ENCODE data around the gene NLRC5. TPM values are rescaled to one million over a fixed set of nuclear protein-coding genes. Genes with fewer than 3 reads are reported as not detected.
A peak's percentile ranks its signal among the peaks of the same experiment; 100 is the strongest.

The NLRC5 gene
- total and polyA plus RNA-seq, 4 experiments from 2014 or later, result 41.6 to 457 (median 284) TPM

GRCh38 chr16:56993204-56993603 lies 3.8 kb downstream of the NLRC5 start:
- Mint-ChIP-seq H3K27ac (peak overlapping the region; percentile 74 to 95 (median 87)), H3K27me3 (no peaks in the 10 kb centered on the region), H3K9me3 (no peaks in the 10 kb centered on the region), H3K4me3 (peak overlapping the region; percentile 70 to 94 (median 78)), H3K36me3 (peaks cover 38 to 74% of the 10 kb centered on the region in 2 donors), H3K4me1 (peaks cover 49 to 96% (median 65%) of the 10 kb centered on the region in 4 donors)
- Histone ChIP-seq H3K9me3 (ENCODE audit: control insufficient read depth in 1 of 2, low read length in 2 of 2) (no peaks in the 10 kb centered on the region), H3K27me3 (ENCODE audit: insufficient read depth, low read length) (no peaks in the 10 kb centered on the region), H3K36me3 (ENCODE audit: insufficient read depth, low read length) (peaks cover 4% of the 10 kb centered on the region), H3K4me1 (ENCODE audit: insufficient read depth, low read length) (peaks cover 72% of the 10 kb centered on the region), H3K27ac (ENCODE audit: low read depth, low read length) (peak overlapping the region; percentile 79), H3K4me3 (ENCODE audit: low read length in 2 of 2) (peak overlapping the region; percentile 30 to 31)
- CTCF ChIA-PET (ENCODE audit: partially characterized antibody), result interaction anchor here (1.1 to 2.6 kb wide), 6 partner anchors 12 to 49 kb away, joined by 3 to 8 read pairs (median 4); no protein-coding TSS in a partner anchor
- DNase-seq, result no peak
- POLR2A ChIA-PET (ENCODE audit: partially characterized antibody), result interaction anchor here (0.6 to 6.6 kb wide), 6 partner anchors 11 to 61 kb away, joined by 3 to 110 read pairs (median 30); partner anchors contain the start of gene HERPUD1
- intact Hi-C loops (cut with micrococcal nuclease), result no loop called here

- POLR2A ChIA-PET (ENCODE audit: partially characterized antibody), result interaction anchor here (1.0 to 6.6 kb wide), 8 partner anchors 10 to 191 kb away, joined by 4 to 110 read pairs (median 10); partner anchors contain the start of genes HERPUD1, PSME3IP1 and RSPRY1
These were observed 5.0 kb downstream of the NLRC5 start for GRCh38 chr16:56994311-56994710.

GRCh38 chr16:56995136-56995805 lies 5.9 kb downstream of the NLRC5 start:
- CTCF ChIA-PET (ENCODE audit: partially characterized antibody), result interaction anchor here (0.7 to 1.9 kb wide), 4 partner anchors 10 to 89 kb away, joined by 3 to 9 read pairs (median 8); no protein-coding TSS in a partner anchor
- Histone ChIP-seq H3K4me1 (ENCODE audit: insufficient read depth, low read length) (peaks cover 88% of the 10 kb centered on the region), H3K9me3 (ENCODE audit: control insufficient read depth in 1 of 2, low read length in 2 of 2) (no peaks in the 10 kb centered on the region), H3K27me3 (ENCODE audit: insufficient read depth, low read length) (no peaks in the 10 kb centered on the region), H3K4me3 (ENCODE audit: low read length in 2 of 2) (no peak overlapping the region), H3K27ac (ENCODE audit: low read depth, low read length) (peak overlapping the region; percentile 79), H3K36me3 (ENCODE audit: insufficient read depth, low read length) (peaks cover 4% of the 10 kb centered on the region)
- Mint-ChIP-seq H3K36me3 (peaks cover 43 to 72% of the 10 kb centered on the region in 2 donors), H3K27ac (peak overlapping the region; percentile 79 to 98 (median 89)), H3K4me3 (peak overlapping the region; percentile 70 to 94 (median 78)), H3K9me3 (no peaks in the 10 kb centered on the region), H3K4me1 (peaks cover 63 to 97% (median 77%) of the 10 kb centered on the region in 4 donors), H3K27me3 (no peaks in the 10 kb centered on the region)
- POLR2A ChIA-PET (ENCODE audit: partially characterized antibody), result interaction anchor here (0.7 to 6.6 kb wide), 15 partner anchors 9 to 190 kb away, joined by 3 to 110 read pairs (median 5); partner anchors contain the start of genes HERPUD1, NLRC5, PSME3IP1 and RSPRY1
- DNase-seq, result no peak
- intact Hi-C loops (cut with micrococcal nuclease), result no loop called here

More at GRCh38 chr16:56994311-56994710, 5.0 kb downstream of the NLRC5 start:
- H3K27me3 Mint-ChIP-seq, result no peaks in the 10 kb centered on the region
- Histone ChIP-seq H3K36me3 (ENCODE audit: insufficient read depth, low read length) (peaks cover 4% of the 10 kb centered on the region), H3K27ac (ENCODE audit: low read depth, low read length) (peak overlapping the region; percentile 79), H3K4me3 (ENCODE audit: low read length in 2 of 2) (peak overlapping the region in 1 of 2 donors; percentile 42), H3K4me1 (ENCODE audit: insufficient read depth, low read length) (peaks cover 78% of the 10 kb centered on the region), H3K27me3 (ENCODE audit: insufficient read depth, low read length) (no peaks in the 10 kb centered on the region), H3K9me3 (ENCODE audit: control insufficient read depth in 1 of 2, low read length in 2 of 2) (no peaks in the 10 kb centered on the region)
- H3K4me1 Mint-ChIP-seq, result peaks cover 57 to 96% (median 70%) of the 10 kb centered on the region in 4 donors
- peak overlapping the region; percentile 83 to 98 (median 90) for H3K27ac Mint-ChIP-seq
- H3K4me3 Mint-ChIP-seq, result peak overlapping the region; percentile 70 to 94 (median 78)
- DNase-seq, result no peak
- H3K9me3 Mint-ChIP-seq, result no peaks in the 10 kb centered on the region
- intact Hi-C loops (cut with micrococcal nuclease), result no loop called here
- CTCF ChIA-PET (ENCODE audit: partially characterized antibody), result interaction anchor here (1.1 to 1.8 kb wide), 3 partner anchors 19 to 44 kb away, joined by 4 to 9 read pairs (median 8); no protein-coding TSS in a partner anchor
- H3K36me3 Mint-ChIP-seq, result peaks cover 41 to 78% of the 10 kb centered on the region in 2 donors

GRCh38 chr16:56997264-56997663 lies 7.9 kb downstream of the NLRC5 start:
- no peaks in the 10 kb centered on the region for H3K27me3 Mint-ChIP-seq
- peak overlapping the region; percentile 79 for H3K27ac ChIP-seq (ENCODE audit: low read depth, low read length)
- H3K4me1 Mint-ChIP-seq, result peaks cover 67 to 99% (median 82%) of the 10 kb centered on the region in 4 donors
- peak overlapping the region; percentile 89 to 98 (median 97) for H3K27ac Mint-ChIP-seq
- DNase-seq, result no peak
- ChIA-PET CTCF (ENCODE audit: partially characterized antibody) (interaction anchor here (1.1 to 1.5 kb wide), 3 partner anchors 13 to 33 kb away, joined by 4 to 8 read pairs (median 5); no protein-coding TSS in a partner anchor), POLR2A (ENCODE audit: partially characterized antibody) (interaction anchor here (1.1 to 6.6 kb wide), 7 partner anchors 11 to 54 kb away, joined by 4 to 110 read pairs (median 42); partner anchors contain the start of gene NLRC5)
- H3K9me3 Mint-ChIP-seq, result no peaks in the 10 kb centered on the region
- intact Hi-C loops (cut with micrococcal nuclease), result no loop called here
- H3K9me3 ChIP-seq (ENCODE audit: control insufficient read depth in 1 of 2, low read length in 2 of 2), result no peaks in the 10 kb centered on the region
- H3K36me3 ChIP-seq (ENCODE audit: insufficient read depth, low read length), result peaks cover 4% of the 10 kb centered on the region
- H3K4me3 ChIP-seq (ENCODE audit: low read length in 2 of 2), result no peak overlapping the region
- no peaks in the 10 kb centered on the region for H3K27me3 ChIP-seq (ENCODE audit: insufficient read depth, low read length)
- peak overlapping the region in 7 of 8 donors; percentile 39 to 85 (median 62) for H3K4me3 Mint-ChIP-seq
- H3K4me1 ChIP-seq (ENCODE audit: insufficient read depth, low read length), result peaks cover 90% of the 10 kb centered on the region
- H3K36me3 Mint-ChIP-seq, result peaks cover 31 to 75% of the 10 kb centered on the region in 2 donors

- Histone ChIP-seq H3K36me3 (ENCODE audit: insufficient read depth, low read length) (peaks cover 4% of the 10 kb centered on the region), H3K9me3 (ENCODE audit: control insufficient read depth in 1 of 2, low read length in 2 of 2) (no peaks in the 10 kb centered on the region), H3K4me1 (ENCODE audit: insufficient read depth, low read length) (peaks cover 95% of the 10 kb centered on the region), H3K27me3 (ENCODE audit: insufficient read depth, low read length) (no peaks in the 10 kb centered on the region), H3K27ac (ENCODE audit: low read depth, low read length) (peak overlapping the region; percentile 79), H3K4me3 (ENCODE audit: low read length in 2 of 2) (peak overlapping the region in 1 of 2 donors; percentile 12)
- Mint-ChIP-seq H3K4me3 (peak overlapping the region in 7 of 8 donors; percentile 39 to 90 (median 80)), H3K27ac (peak overlapping the region; percentile 89 to 98 (median 97)), H3K36me3 (peaks cover 29 to 75% of the 10 kb centered on the region in 2 donors), H3K27me3 (no peaks in the 10 kb centered on the region), H3K4me1 (peaks cover 69 to 99% (median 83%) of the 10 kb centered on the region in 4 donors), H3K9me3 (no peaks in the 10 kb centered on the region)
- ChIA-PET POLR2A (ENCODE audit: partially characterized antibody) (interaction anchor here (0.8 to 6.3 kb wide), 8 partner anchors 11 to 66 kb away, joined by 4 to 104 read pairs (median 9); partner anchors contain the start of genes HERPUD1 and NLRC5), CTCF (ENCODE audit: partially characterized antibody) (interaction anchor here (1.1 to 1.5 kb wide), 4 partner anchors 12 to 34 kb away, joined by 4 to 8 read pairs (median 4); no protein-coding TSS in a partner anchor)
- intact Hi-C loops (cut with micrococcal nuclease), result no loop called here
- no peak for DNase-seq
These were observed 8.6 kb downstream of the NLRC5 start for GRCh38 chr16:56997931-56998330.

- Histone ChIP-seq H3K4me3 (ENCODE audit: low read length in 2 of 2) (peak overlapping the region in 1 of 2 donors; percentile 36), H3K4me1 (ENCODE audit: insufficient read depth, low read length) (peaks cover 95% of the 10 kb centered on the region), H3K9me3 (ENCODE audit: control insufficient read depth in 1 of 2, low read length in 2 of 2) (no peaks in the 10 kb centered on the region), H3K27me3 (ENCODE audit: insufficient read depth, low read length) (no peaks in the 10 kb centered on the region), H3K36me3 (ENCODE audit: insufficient read depth, low read length) (peaks cover 4% of the 10 kb centered on the region), H3K27ac (ENCODE audit: low read depth, low read length) (peak overlapping the region; percentile 79)
- ChIA-PET POLR2A (ENCODE audit: partially characterized antibody) (interaction anchor here (0.8 to 6.3 kb wide), 12 partner anchors 11 to 67 kb away, joined by 3 to 104 read pairs (median 10); partner anchors contain the start of genes HERPUD1 and NLRC5), CTCF (ENCODE audit: partially characterized antibody) (interaction anchor here (1.1 to 1.5 kb wide), 4 partner anchors 12 to 34 kb away, joined by 4 to 8 read pairs (median 4); no protein-coding TSS in a partner anchor)
- H3K36me3 Mint-ChIP-seq, result peaks cover 27 to 75% of the 10 kb centered on the region in 2 donors
- peak overlapping the region in 7 of 8 donors; percentile 39 to 90 (median 83) for H3K4me3 Mint-ChIP-seq
- H3K27ac Mint-ChIP-seq, result peak overlapping the region; percentile 89 to 98 (median 97)
- H3K4me1 Mint-ChIP-seq, result peaks cover 69 to 99% (median 81%) of the 10 kb centered on the region in 4 donors
- no peaks in the 10 kb centered on the region for H3K9me3 Mint-ChIP-seq
- no peaks in the 10 kb centered on the region for H3K27me3 Mint-ChIP-seq
- DNase-seq, result no peak
- intact Hi-C loops (cut with micrococcal nuclease), result no loop called here
These were observed 9.0 kb downstream of the NLRC5 start for GRCh38 chr16:56998352-56998751.

All from CD4-positive, alpha-beta memory T cell (primary cell).